GM08714 (cell line): ENCODE measurements around the gene SGO1.

Source experiments
- H3K4me3 ChIP-seq: fragments of 200-500 bp; sonication (Bioruptor generic); 2 replicates; pipeline ENCODE4 v1.5.1; 2014; ENCODE audit warnings: mild to moderate bottlenecking, low read length, inconsistent platforms
- ZNF274 ChIP-seq: IDR thresholded peaks from 2 replicates; pipeline ENCODE4 v1.6.1; 2012; ENCODE audit warnings: mild to moderate bottlenecking, low read depth, low read length

The SGO1 gene

GRCh38 chr3:20141851-20142250, 44.2 kb downstream of the SGO1 start:
- TF ChIP-seq ZNF274, result no peak
- H3K4me3 ChIP-seq, result no peak overlapping the region

- TF ChIP-seq ZNF274, result no peak
- no peak overlapping the region for H3K4me3 ChIP-seq
Observed at GRCh38 chr3:20141316-20141715, 44.7 kb downstream of the SGO1 start.

GRCh38 chr3:20140881-20141280, 45.1 kb downstream of the SGO1 start:
- TF ChIP-seq ZNF274, result no peak

GRCh38 chr3:20137647-20138046, 48.4 kb downstream of the SGO1 start:
- no peak overlapping the region for H3K4me3 ChIP-seq
- TF ChIP-seq ZNF274, result no peak

More at GRCh38 chr3:20140881-20141280, 45.1 kb downstream of the SGO1 start:
- H3K4me3 ChIP-seq, result no peak overlapping the region

GRCh38 chr3:20136231-20136630, 49.8 kb downstream of the SGO1 start:
- H3K4me3 ChIP-seq, result no peak overlapping the region

GRCh38 chr3:20130106-20130505, 55.9 kb downstream of the SGO1 start:
- TF ChIP-seq ZNF274, result no peak

More at GRCh38 chr3:20136231-20136630, 49.8 kb downstream of the SGO1 start:
- TF ChIP-seq ZNF274, result no peak

GRCh38 chr3:20128358-20128757, 57.6 kb downstream of the SGO1 start:
- TF ChIP-seq ZNF274, result no peak

More at GRCh38 chr3:20130106-20130505, 55.9 kb downstream of the SGO1 start:
- no peak overlapping the region for H3K4me3 ChIP-seq

GRCh38 chr3:20125897-20126296, 60.1 kb downstream of the SGO1 start:
- TF ChIP-seq ZNF274, result no peak
- H3K4me3 ChIP-seq, result no peak overlapping the region; the same call in 1 of the 2 replicates

More at GRCh38 chr3:20128358-20128757, 57.6 kb downstream of the SGO1 start:
- no peak overlapping the region for H3K4me3 ChIP-seq

- no peak overlapping the region for H3K4me3 ChIP-seq
- no peak for TF ChIP-seq ZNF274
Observed at GRCh38 chr3:20125289-20125688, 60.7 kb downstream of the SGO1 start.

- no peak overlapping the region for H3K4me3 ChIP-seq
- no peak for TF ChIP-seq ZNF274
Observed at GRCh38 chr3:20123131-20123652, 62.8 kb downstream of the SGO1 start.

GRCh38 chr3:20121088-20121487, 64.9 kb downstream of the SGO1 start:
- H3K4me3 ChIP-seq, result no peak overlapping the region
- TF ChIP-seq ZNF274, result no peak
